ENCODE data around the gene PLCB3.

DNA sequence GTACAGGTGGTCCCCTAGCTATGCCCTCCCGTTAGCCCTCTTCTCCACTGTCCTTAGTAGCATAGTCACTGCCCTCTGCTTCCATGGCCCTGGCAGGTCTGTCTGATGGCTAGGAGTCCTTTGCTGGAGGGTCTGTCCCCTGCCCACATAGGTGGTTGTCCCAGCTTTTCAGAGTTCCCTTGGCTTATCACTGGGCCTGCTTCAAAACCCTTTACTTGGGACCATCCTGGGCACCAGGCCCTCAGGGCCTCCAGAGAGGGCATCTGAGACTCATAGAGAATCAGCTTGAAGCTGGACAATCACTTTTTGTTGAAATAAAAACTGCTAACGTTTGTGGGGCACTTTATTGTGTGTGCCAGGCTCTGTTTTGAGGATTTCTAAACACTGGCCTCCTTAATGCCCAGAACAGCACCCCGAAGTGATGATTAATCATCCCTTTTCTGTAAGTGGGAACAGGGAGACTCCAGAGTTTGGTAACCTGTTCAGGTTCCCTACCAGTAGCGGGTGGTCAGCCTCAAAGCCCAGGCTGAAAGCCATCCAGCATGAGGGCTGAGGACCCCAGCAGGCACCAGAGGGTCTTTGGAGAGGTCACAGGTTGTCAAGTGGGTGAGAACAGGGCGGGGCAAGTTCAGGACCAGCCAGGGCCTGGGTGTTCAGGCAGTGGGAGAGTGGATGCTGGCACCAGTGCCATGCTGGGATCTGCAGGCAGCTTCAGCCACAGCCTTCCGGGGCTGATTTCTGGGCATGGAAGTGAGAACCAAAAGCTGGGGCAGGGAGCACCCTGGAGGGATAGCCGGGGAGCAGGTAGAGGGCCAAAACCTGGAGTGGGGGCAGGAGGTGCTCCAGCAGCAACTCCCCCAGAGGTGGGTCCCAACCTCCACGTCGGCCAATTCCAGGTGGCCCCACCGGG, 39.3 kb downstream of the PLCB3 start:
- TF ChIP-seq POLR2A (IDR thresholded peaks at IDR 0.05) (no peak), POLR2AphosphoS5 (IDR thresholded peaks at IDR 0.05) (no peak), EP300 (IDR thresholded peaks at IDR 0.05; ENCODE audit: low read depth) (no peak)
- TF ChIP-seq, protein P1, sequence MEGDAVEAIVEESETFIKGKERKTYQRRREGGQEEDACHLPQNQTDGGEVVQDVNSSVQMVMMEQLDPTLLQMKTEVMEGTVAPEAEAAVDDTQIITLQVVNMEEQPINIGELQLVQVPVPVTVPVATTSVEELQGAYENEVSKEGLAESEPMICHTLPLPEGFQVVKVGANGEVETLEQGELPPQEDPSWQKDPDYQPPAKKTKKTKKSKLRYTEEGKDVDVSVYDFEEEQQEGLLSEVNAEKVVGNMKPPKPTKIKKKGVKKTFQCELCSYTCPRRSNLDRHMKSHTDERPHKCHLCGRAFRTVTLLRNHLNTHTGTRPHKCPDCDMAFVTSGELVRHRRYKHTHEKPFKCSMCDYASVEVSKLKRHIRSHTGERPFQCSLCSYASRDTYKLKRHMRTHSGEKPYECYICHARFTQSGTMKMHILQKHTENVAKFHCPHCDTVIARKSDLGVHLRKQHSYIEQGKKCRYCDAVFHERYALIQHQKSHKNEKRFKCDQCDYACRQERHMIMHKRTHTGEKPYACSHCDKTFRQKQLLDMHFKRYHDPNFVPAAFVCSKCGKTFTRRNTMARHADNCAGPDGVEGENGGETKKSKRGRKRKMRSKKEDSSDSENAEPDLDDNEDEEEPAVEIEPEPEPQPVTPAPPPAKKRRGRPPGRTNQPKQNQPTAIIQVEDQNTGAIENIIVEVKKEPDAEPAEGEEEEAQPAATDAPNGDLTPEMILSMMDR (IDR thresholded peaks at IDR 0.05), result no peak
